ENCODE results near the gene EFNA3.

EFNA3 gene

GRCh38 chr1:155078469-155079209 is at the start of gene EFNA3:
Gene EFNA3 (plus strand): TSS chr1:155078837. CDS start chr1:155078942, 105 bp downstream.
- Histone ChIP-seq H3K27ac (no peak within 1 kb of the TSS), H3K27me3 (peaks cover 9 to 48% of the 10 kb centered on the region in 2 donors), H3K4me3 (peak within 1 kb of the TSS; percentile 41 to 56), H3K9me3 (no peaks in the 10 kb centered on the region), H3K36me3 (no peaks in the 10 kb centered on the region), H3K4me1 (peaks cover 0 to 61% (median 44%) of the 10 kb centered on the region in 4 donors)
- DNase-seq: peak in 1 of 2 donors; percentile 81
- TF ChIP-seq CTCF (IDR thresholded peaks at IDR 0.05): no peak
- intact Hi-C loops (cut with DNase I; ENCODE audit: low total_unique reads): no loop called here

- intact Hi-C loops (cut with DNase I; ENCODE audit: low total_unique reads): no loop called here
- H3K27ac ChIP-seq: no peak overlapping the region
- no peaks in the 10 kb centered on the region for H3K27me3 ChIP-seq
- DNase-seq: no peak
- H3K4me1 ChIP-seq: no peaks in the 10 kb centered on the region
- H3K9me3 ChIP-seq: no peaks in the 10 kb centered on the region
- TF ChIP-seq CTCF (IDR thresholded peaks at IDR 0.05): no peak
- no peaks in the 10 kb centered on the region for H3K36me3 ChIP-seq
- no peak overlapping the region for H3K4me3 ChIP-seq
Observed at GRCh38 chr1:155029513-155030242, 49.0 kb upstream of the EFNA3 start.

DNA sequence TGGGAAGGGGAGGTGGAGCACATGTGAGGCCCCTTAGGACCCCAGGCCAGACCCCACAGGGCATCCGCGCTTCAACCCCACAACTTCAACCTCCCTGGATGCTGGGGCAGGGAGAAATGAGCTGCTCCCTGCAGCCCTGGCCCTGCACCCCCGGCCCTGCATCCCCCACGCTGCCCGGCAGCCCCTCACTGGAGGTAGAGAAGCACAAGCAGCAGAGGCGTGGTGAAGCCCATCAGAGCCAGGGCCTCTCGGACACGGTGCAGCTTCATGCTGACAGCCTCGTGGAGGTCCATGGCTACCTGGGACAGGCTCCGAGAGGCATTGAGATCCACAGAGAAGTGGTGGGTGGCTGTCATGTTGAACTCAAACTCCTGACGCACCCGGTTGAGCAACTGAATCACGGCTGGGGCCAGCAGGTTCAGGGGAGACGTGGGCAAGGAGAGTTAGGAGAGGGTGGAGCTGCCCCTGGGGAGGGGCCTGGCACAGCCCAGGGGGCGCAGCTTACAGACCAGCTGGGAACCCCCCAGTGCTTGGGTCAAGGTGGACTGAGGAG is 48.3 kb upstream of the EFNA3 start:
- H3K4me3 ChIP-seq: no peak overlapping the region
- no peak for TF ChIP-seq CTCF (IDR thresholded peaks at IDR 0.05)
- no peaks in the 10 kb centered on the region for H3K36me3 ChIP-seq
- no peaks in the 10 kb centered on the region for H3K4me1 ChIP-seq
- intact Hi-C loops (cut with DNase I; ENCODE audit: low total_unique reads): no loop called here
- H3K9me3 ChIP-seq: no peaks in the 10 kb centered on the region
- no peaks in the 10 kb centered on the region for H3K27me3 ChIP-seq
- DNase-seq: no peak
- H3K27ac ChIP-seq: no peak overlapping the region

GRCh38 chr1:155030899-155031298 is 47.7 kb upstream of the EFNA3 start:
- TF ChIP-seq CTCF (IDR thresholded peaks at IDR 0.05): no peak
- H3K27ac ChIP-seq: no peak overlapping the region
- no peaks in the 10 kb centered on the region for H3K9me3 ChIP-seq
- no peaks in the 10 kb centered on the region for H3K36me3 ChIP-seq
- intact Hi-C loops (cut with DNase I; ENCODE audit: low total_unique reads): no loop called here
- no peak for DNase-seq
- no peak overlapping the region for H3K4me3 ChIP-seq
- no peaks in the 10 kb centered on the region for H3K27me3 ChIP-seq
- no peaks in the 10 kb centered on the region for H3K4me1 ChIP-seq

DNA sequence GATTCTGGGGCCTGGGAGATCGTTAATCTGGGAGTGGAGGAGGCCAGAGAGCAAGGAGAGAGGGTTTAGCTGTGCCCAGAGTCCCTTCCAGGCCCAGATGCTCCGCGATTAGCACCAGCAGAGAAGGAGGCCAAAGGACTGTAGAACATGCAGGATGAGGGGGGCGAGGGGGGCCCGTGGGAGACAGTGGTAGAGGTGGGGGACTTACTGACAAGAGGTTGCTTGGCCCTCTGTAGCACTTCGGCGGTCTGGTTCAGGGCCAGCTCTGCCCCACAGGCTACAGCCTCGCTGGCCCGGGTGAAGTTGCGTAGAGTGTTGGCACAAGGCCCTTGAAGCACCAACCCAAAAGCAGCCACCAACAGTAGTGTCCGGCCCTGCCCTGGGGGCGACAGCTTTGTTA is 45.8 kb upstream of the EFNA3 start:
- Histone ChIP-seq H3K4me1 (no peaks in the 10 kb centered on the region), H3K27me3 (no peaks in the 10 kb centered on the region), H3K4me3 (no peak overlapping the region), H3K9me3 (no peaks in the 10 kb centered on the region), H3K36me3 (no peaks in the 10 kb centered on the region), H3K27ac (no peak overlapping the region)
- DNase-seq: no peak
- intact Hi-C loops (cut with DNase I; ENCODE audit: low total_unique reads): no loop called here
- no peak for TF ChIP-seq CTCF (IDR thresholded peaks at IDR 0.05)
